GM12801 (cell line): ENCODE measurements around the gene FZD10.

Experiments
- TF ChIP-seq, protein P1 (sequence below): IDR thresholded peaks from one replicate; pipeline ENCODE4 v1.5.1; 2011; ENCODE audit warnings: control low read depth; ENCODE audit not compliant: insufficient read length; ENCODE audit errors: extremely low read depth

The FZD10 gene

DNA sequence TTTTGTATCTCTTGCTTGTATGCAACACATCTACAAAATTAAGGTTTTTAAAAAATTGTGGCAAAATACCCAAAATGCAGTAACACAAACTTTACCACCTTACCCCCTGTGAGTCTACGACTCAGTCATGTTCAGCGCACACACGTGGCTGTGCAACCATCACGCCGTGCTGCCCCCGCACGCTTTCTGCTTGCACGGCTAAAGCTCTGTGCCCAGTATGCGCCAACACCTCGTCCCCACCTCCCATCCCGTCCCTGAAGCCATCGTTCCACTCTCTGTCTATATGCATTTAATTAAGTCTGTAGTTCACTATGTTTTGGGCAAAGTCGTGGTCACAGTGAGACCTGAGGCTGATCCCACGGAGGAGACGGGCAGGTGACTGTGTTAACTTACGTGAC, 36.4 kb downstream of the FZD10 start:
- TF ChIP-seq, protein P1, sequence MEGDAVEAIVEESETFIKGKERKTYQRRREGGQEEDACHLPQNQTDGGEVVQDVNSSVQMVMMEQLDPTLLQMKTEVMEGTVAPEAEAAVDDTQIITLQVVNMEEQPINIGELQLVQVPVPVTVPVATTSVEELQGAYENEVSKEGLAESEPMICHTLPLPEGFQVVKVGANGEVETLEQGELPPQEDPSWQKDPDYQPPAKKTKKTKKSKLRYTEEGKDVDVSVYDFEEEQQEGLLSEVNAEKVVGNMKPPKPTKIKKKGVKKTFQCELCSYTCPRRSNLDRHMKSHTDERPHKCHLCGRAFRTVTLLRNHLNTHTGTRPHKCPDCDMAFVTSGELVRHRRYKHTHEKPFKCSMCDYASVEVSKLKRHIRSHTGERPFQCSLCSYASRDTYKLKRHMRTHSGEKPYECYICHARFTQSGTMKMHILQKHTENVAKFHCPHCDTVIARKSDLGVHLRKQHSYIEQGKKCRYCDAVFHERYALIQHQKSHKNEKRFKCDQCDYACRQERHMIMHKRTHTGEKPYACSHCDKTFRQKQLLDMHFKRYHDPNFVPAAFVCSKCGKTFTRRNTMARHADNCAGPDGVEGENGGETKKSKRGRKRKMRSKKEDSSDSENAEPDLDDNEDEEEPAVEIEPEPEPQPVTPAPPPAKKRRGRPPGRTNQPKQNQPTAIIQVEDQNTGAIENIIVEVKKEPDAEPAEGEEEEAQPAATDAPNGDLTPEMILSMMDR = no peak

DNA sequence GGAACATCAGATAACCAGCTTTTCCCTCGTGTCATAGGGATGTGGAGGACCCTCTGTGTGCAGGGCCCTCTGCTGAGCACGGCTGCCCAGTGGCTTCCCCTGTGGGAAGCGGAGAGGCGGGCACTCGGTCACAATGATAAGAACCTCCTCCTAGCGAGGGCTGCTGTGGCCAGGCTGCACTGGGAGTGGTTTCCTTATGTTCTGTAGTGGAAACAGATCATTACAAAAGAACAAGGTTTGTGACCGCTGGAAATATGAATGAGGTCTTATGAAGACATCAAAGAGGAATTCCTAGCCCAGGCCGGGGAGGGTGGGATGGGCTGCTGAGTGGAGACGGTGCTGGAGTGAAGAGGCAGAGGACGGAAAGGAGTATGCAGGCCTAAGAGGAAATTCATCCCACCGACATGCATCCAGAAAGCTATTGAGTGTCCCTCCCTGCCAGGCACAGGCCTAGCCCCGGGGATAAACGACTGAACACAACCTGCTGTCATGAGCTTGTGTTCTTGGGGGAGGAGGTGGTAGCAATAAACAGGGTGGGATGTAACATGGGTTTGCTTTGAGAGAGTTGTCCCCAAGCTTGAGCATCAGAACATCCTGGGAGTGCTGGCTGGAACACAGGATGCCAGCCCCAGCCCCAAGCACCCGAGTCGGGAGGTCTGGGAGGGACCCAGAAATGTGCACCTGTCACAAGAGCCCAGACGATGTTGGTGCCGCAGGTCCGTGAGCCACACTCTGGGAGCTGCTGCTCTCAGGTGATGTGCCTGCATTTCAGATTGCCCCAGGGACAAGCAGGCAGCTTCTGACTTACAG, 37.5 kb downstream of the FZD10 start:
- TF ChIP-seq, protein P1 = no peak

DNA sequence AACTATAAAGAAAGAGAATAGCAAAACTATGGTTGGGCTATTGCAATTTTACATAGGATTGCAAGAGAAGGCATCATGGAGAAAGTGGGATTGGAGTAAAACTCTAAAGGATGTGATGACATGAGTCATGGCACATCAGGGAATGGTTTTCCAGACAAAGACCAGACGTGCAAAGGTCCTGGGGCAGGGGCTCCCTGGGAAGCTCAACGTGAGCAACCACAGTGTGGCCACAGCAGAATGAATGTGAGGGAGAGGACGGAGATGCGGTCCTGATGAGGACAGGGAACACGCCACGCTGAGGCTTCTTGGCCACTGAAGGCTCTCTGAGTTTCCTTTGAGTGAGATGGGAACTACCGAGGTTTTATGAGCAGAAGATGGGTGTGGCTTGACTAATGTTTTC, 38.2 kb downstream of the FZD10 start:
- TF ChIP-seq, protein P1 = no peak

DNA sequence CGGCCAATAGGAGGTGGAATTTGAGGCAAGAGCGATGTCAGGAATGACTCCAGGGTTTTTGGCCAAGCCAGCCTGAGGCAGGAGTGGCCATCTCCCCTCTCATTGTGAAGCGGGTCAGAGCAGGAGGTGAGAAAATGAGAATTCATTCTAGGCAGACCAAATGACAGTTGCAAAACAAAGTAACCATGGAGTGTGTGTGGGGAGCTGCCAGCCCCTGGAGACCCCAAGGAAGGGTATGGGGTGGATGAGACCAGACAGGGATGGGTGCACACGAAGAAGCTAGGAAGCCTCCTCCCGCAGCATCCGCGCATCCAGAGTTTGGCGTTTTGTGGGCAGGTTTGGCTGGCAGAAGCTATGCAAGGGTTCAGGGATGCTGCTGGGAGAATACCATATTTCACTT, 38.8 kb downstream of the FZD10 start:
- TF ChIP-seq, protein P1 = no peak

DNA sequence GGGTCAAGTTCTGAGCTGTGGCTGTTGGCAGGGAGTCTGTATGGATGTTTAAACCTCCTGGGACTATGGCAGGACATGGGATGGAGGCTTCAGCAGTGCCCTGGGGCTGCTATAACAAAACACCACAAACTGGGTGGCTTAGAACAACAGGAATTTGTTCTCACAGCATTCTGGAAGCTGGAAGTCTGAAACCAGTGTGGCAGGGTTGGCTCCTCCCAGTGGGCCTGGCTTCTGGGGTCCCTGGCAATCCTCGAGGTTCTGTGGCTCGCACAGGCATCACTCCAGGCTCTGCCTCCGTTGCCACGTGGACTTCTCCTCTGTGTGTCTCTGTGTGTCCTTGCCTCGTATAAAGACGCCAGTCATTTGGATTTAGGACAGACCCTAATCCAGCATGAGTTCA, 39.9 kb downstream of the FZD10 start:
- TF ChIP-seq, protein P1 = no peak

DNA sequence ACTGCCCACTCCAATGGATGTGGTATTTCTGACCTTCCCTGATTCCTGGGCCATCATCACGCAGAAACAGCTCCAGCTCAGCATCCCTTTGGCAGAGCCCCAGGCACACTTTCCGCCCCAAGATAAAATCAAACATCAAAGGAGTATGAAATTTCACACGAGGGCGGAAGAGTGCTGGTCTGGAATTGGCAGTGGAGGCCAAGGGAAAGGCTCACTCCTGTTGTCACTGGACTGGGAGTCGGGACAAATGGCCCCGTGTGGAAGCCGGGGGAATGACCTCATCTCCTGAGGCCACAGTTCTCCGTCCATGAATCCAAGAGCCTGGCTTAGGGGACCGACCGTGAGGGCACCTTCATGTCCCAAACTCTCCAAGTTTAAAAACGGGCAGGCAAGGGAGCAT, 40.9 kb downstream of the FZD10 start:
- TF ChIP-seq, protein P1 = no peak

DNA sequence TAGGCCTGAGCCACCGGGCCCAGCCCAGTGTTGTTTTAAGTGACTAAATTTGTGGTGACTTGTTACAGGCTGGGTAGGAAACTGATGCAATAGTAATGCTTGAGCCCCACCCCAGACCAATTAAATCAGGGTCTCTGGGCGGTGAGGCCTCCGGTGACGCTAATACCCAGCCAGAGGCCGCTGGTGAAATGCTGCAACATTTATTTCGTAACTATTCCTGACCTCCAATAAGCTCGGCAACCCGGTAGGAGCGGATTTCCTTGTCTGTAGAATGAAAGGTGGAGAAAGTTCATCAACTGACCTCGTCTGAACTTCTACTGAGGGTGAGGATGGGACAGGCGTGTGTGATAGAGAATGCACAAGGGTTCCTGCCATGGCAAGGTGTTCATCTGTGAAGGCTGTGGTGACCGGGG, 42.3 kb downstream of the FZD10 start:
- TF ChIP-seq, protein P1 = no peak
